C4-2B (cell line): ENCODE measurements around the gene TBXT.
A peak's percentile ranks its signal among the peaks of the same experiment; 100 is the strongest.

Experiments
- H3K27ac ChIP-seq: fragments of 450-650 bp; 2 replicates; pipeline ENCODE4 v1.5.1; 2017
- ZFX ChIP-seq: fragments of 450-650 bp; IDR thresholded peaks from 2 replicates; pipeline ENCODE4 v1.6.1; 2017
- TF ChIP-seq, protein P1 (sequence below): fragments of 450-650 bp; conservative IDR thresholded peaks from 2 replicates; pipeline ENCODE4 v1.5.1; 2017; ENCODE audit warnings: mild to moderate bottlenecking

Gene TBXT, protein sequence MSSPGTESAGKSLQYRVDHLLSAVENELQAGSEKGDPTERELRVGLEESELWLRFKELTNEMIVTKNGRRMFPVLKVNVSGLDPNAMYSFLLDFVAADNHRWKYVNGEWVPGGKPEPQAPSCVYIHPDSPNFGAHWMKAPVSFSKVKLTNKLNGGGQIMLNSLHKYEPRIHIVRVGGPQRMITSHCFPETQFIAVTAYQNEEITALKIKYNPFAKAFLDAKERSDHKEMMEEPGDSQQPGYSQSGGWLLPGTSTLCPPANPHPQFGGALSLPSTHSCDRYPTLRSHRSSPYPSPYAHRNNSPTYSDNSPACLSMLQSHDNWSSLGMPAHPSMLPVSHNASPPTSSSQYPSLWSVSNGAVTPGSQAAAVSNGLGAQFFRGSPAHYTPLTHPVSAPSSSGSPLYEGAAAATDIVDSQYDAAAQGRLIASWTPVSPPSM

DNA sequence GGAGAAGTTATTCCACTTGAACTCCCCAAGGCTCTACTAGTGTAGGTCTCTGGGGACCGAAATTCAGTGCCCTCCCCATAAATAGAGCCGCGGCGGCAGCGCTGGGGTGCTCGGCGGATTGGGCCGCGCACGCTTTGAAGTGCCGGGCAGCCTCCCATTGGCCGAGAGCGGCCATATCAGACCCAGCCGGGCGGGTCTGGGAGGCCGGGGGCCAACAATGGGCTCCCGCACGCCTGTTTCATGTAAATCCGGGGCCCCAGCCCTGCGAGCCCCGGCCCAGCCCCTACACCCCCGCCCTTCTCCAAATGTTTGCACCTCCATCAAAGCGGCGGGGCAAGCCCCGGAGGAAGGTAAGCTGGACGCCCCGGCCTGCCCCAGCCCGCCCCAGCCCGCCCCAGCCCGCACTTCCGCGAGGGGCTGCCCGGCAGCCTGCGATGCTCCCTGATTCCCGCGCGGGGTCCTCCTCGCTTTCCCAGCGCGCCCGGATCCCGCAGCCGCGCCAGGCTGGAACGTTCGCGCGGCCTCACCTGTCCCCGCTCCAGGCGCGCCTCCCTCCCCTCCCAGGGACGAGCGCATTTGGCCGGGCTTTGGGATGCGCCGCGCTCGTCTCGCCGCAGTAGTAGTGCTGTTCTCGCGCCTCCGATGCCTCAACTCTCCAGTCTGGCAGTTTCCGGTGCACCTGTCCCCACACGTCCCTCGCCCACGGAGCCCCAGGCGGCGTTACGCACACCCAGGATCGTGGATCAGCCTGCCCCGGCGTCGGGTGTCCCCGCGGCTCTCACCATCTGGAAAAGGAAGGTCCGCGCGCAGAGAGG, at the start of gene TBXT:
TSS of gene TBXT (minus strand) at position 51 of the 815 bp plus-strand sequence. CDS start 260 bp downstream, outside the sequence.
- no peak within 1 kb of the TSS for H3K27ac ChIP-seq
- TF ChIP-seq, protein P1, sequence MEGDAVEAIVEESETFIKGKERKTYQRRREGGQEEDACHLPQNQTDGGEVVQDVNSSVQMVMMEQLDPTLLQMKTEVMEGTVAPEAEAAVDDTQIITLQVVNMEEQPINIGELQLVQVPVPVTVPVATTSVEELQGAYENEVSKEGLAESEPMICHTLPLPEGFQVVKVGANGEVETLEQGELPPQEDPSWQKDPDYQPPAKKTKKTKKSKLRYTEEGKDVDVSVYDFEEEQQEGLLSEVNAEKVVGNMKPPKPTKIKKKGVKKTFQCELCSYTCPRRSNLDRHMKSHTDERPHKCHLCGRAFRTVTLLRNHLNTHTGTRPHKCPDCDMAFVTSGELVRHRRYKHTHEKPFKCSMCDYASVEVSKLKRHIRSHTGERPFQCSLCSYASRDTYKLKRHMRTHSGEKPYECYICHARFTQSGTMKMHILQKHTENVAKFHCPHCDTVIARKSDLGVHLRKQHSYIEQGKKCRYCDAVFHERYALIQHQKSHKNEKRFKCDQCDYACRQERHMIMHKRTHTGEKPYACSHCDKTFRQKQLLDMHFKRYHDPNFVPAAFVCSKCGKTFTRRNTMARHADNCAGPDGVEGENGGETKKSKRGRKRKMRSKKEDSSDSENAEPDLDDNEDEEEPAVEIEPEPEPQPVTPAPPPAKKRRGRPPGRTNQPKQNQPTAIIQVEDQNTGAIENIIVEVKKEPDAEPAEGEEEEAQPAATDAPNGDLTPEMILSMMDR = no peak
- TF ChIP-seq ZFX = no peak

DNA sequence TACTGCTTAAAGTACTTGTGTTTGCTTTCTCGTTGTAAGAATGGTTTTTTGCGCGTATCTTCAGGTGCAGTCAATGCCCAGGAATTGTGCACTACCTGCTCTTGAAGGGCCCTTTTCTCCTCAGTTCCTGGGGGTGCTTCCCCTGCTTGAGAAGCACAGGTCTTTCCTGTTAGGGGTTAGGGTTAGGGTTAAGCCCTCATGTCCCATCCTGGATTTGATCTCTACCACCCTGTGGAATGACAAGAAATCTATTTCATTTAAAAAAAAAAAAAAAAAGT, 39.6 kb upstream of the TBXT start:
- no peak overlapping the region for H3K27ac ChIP-seq
- TF ChIP-seq ZFX = no peak
- TF ChIP-seq, protein P1 = no peak

DNA sequence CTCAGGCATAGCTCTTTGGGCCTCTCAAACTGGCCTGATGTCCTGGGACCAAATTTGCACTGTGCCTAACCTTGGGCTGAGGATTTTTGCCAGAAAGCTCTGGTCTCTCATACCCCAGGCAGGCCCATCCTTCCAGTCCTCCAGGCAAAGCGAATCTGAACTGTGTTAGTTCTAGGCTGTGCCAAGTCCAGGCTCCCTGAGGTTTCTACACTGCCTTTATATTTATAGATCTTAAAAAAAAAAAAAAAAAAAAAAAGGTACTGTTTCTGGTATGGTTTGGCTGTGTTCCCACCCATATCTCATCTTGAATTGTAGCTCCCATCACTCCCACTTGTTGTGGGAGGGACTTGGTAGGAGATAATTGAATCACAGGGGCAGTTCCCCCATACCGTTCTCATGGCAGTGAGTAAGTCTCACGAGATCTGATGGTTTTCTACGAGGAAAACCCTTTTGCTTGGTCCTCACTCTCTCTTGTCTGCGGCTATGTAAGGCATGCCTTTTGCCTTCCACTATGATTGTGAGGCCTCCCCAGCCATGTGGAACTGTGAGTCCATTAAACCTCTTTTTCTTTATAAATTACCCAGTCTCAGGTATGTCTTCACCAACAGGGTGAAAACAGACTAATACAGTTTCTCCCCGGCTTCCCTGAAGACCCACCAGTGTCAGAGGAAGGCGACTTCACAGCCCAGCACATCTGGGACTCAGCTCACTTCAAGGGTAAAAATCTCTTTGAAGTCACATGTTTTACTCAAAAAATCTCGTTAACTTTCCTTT, 39.0 kb upstream of the TBXT start:
- H3K27ac ChIP-seq = no peak overlapping the region
- TF ChIP-seq ZFX = no peak
- TF ChIP-seq, protein P1 = no peak

DNA sequence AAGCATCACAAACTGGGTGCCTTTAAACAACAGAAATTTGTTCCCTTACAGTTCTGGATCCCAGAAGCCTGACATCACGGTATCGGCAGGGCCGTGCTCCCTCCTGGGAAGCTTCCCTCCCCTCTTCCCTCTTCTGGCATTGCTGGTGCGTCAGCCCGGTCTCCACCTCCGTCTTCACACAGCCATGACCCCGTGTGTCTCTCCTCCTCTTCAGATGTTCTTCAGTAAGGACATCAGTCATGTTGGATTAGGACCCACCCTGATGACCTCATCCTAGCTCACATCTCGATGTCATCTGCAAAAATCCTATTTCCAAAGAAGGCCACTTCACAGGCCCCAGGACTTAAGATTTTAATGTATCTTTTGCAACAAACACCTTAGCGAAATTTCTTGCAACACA, 38.4 kb upstream of the TBXT start:
- H3K27ac ChIP-seq = no peak overlapping the region
- no peak for TF ChIP-seq ZFX
- TF ChIP-seq, protein P1 = no peak

DNA sequence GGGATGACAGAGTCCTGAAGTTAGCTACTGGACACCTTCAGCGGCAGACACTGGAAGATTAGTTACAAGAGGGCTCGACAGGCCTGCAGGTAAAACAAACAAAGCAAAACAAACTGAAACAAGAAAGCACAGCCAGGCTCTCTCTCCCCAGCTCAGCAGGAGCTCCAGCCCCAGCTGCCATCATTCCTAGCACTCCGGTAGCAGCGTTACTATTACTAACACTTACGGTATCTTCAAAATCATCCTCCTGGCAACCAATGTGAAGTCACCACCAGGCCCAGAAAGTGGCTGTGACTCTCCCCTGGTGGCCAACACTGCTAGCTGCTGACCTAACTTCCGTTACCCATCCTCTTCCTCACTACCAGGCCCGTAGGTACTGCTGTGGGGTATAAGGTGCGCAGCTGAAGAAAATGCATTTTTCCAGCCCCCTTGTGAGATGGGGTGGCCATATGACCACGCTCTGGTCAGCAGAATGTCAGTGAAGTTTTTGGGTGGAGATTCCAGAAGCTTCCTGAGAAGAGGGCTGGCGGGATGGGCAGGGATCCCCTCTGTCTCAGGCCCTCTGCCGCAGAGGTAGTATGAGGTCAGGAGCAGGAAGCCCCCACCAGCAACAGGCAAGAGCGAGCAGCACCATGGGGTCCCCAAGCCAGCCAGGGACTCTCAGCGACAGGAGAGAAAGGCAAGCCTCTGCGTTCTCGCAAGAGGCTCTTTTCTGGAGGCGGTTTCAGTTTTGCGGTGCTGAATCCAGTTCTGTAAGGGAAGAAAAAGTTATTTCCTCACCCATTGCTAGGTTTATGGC, 37.4 kb upstream of the TBXT start:
- TF ChIP-seq, protein P1 = no peak; the same call in 1 of the 2 replicates
- no peak for TF ChIP-seq ZFX
- peak overlapping the region; percentile 13 for H3K27ac ChIP-seq

DNA sequence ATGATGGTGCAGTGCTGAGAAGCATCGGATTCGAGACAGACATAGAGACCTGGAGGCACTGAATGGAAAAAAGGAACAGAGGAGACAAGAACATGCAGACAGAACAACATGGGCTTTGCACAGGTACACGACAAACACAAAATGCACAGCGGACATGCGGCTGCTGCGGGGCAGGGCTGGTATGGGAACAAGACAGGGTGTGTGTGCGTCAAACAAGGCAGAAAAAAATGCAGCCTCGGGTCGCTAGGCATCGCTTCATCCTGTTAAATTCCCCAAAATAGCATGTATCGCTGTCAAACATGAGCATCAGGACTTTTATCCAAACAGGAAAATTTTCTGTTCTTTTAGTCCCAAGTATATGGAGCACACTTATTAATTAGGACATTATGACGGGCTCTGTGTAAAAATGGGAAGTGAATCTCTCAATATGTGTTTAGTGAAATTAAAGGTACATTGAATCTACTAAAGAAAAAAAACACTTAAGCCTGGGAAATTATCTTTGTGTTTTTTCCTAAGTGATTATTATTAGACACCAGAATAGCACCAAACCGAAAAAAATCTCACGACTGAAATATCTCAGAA, 36.1 kb upstream of the TBXT start:
- no peak overlapping the region for H3K27ac ChIP-seq
- TF ChIP-seq, protein P1 = no peak
- no peak for TF ChIP-seq ZFX
